ENCODE data around the gene HDGFL3.

DNA sequence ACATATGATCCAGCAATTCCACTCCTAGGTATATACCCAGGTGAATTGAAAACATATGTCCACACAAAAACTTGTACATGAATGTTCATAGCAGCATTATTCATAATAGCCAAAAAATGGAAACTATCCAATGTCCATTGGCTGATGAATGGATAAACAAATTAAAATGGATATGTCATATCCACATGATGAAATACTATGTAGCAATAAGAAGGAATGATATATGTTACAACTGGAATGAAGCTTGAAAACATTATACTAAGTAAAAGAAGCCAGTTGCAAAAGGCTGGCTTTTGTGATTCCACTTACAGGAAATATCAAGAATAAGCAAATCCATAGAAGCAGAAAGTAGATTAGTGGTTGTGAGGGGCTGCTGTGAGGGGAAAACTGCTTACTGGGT is 43.2 kb upstream of the HDGFL3 start:
- TF ChIP-seq, protein P1, sequence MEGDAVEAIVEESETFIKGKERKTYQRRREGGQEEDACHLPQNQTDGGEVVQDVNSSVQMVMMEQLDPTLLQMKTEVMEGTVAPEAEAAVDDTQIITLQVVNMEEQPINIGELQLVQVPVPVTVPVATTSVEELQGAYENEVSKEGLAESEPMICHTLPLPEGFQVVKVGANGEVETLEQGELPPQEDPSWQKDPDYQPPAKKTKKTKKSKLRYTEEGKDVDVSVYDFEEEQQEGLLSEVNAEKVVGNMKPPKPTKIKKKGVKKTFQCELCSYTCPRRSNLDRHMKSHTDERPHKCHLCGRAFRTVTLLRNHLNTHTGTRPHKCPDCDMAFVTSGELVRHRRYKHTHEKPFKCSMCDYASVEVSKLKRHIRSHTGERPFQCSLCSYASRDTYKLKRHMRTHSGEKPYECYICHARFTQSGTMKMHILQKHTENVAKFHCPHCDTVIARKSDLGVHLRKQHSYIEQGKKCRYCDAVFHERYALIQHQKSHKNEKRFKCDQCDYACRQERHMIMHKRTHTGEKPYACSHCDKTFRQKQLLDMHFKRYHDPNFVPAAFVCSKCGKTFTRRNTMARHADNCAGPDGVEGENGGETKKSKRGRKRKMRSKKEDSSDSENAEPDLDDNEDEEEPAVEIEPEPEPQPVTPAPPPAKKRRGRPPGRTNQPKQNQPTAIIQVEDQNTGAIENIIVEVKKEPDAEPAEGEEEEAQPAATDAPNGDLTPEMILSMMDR (IDR thresholded peaks at IDR 0.05 in 4 of 5, conservative IDR thresholded peaks at IDR 0.05 in 1 of 5) = no peak
- no peak for TF ChIP-seq POLR2A (IDR thresholded peaks at IDR 0.05)
